Stimulated activated CD8-positive, alpha-beta memory T cell treated with anti-CD3 and anti-CD28 coated beads, Interleukin-2, amount 100 ng/mL, for 1 hour (primary cell): ENCODE data around the gene MAML2.

Experiments used
- DNase-seq, 2 donors: peaks; one replicate each; pipeline ENCODE4 v3.0.0-alpha.2; 2020; ENCODE audit warnings: low read depth in 2 of 2

The MAML2 gene

GRCh38 chr11:96038046-96038445, 304.9 kb downstream of the MAML2 start:
- DNase-seq = no peak

GRCh38 chr11:96037405-96037949, 305.5 kb downstream of the MAML2 start:
- no peak for DNase-seq

GRCh38 chr11:96036863-96037262, 306.1 kb downstream of the MAML2 start:
- no peak for DNase-seq

- no peak for DNase-seq
Observed at GRCh38 chr11:96035740-96036078, 307.3 kb downstream of the MAML2 start.

GRCh38 chr11:96035031-96035739, 307.8 kb downstream of the MAML2 start:
- DNase-seq = no peak

GRCh38 chr11:96033599-96033998, 309.4 kb downstream of the MAML2 start:
- no peak for DNase-seq

- DNase-seq = no peak
Observed at GRCh38 chr11:96033095-96033494, 309.9 kb downstream of the MAML2 start.

GRCh38 chr11:96028746-96029145, 314.2 kb downstream of the MAML2 start:
- DNase-seq = no peak

GRCh38 chr11:96027021-96027420, 316.0 kb downstream of the MAML2 start:
- DNase-seq = no peak

GRCh38 chr11:96026310-96026709, 316.7 kb downstream of the MAML2 start:
- DNase-seq = no peak

GRCh38 chr11:96024666-96025065, 318.3 kb downstream of the MAML2 start:
- no peak for DNase-seq

GRCh38 chr11:96023275-96023674, 319.7 kb downstream of the MAML2 start:
- DNase-seq = no peak

GRCh38 chr11:96021901-96022650, 320.9 kb downstream of the MAML2 start:
- no peak for DNase-seq

GRCh38 chr11:96019810-96020747, 322.9 kb downstream of the MAML2 start:
- no peak for DNase-seq

GRCh38 chr11:96019281-96019680, 323.7 kb downstream of the MAML2 start:
- no peak for DNase-seq

GRCh38 chr11:96017856-96018255, 325.1 kb downstream of the MAML2 start:
- DNase-seq = no peak

- DNase-seq = no peak
Observed at GRCh38 chr11:96016978-96017502, 326.0 kb downstream of the MAML2 start.

GRCh38 chr11:96015906-96016565, 327.0 kb downstream of the MAML2 start:
- DNase-seq = no peak

- DNase-seq = no peak
Observed at GRCh38 chr11:96014217-96014616, 328.8 kb downstream of the MAML2 start.

- DNase-seq = no peak
Observed at GRCh38 chr11:96013461-96014213, 329.4 kb downstream of the MAML2 start.
